NCI-H1694 treated with DMSO at 0.1 percent for 48 hours (cell line): Measurements from ENCODE around the gene SNX18.

Source experiments
- DNase-seq: peaks from one replicate; lab custom pipeline; 2025; lab: John Stamatoyannopoulos, UW

SNX18 gene

DNA sequence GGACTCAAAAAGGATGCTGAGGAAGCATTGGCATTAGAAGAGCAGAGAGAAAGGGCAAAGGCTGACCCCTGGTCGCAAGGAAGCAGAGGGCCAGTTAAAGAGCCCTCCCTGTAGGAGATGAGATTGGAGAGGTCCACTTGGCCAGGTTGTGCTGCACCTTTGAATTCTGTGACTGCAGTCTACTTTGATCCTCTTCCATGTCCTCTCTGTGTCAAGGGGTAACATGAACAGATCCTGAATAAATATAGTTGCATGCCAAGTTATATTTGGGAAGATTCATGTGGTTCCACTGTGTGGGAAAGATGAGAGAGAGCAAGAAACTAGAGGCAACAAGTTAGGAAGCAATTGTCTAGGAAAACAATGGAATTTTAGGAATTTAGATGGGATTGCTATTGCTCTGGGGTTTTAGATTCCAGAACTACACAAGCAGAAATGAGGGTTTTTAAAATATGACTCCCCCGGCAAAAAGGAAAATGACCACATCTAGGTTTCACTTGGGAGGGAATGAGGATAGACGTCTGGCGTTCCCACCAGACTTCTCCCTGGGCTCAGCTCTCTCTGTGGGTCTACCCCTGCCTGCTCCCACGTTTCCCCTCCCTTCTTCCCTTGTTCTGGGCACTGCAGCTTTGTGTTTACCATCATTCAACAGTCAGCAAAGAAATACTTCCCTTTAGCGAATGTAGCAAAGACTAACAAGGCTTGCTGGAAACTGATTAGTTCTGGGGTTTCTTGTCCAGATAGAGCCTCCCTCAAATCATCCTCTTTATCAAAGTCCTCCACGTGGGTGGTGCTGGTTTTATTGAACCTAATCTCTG is 63.6 kb downstream of the SNX18 start:
- DNase-seq: no peak

DNA sequence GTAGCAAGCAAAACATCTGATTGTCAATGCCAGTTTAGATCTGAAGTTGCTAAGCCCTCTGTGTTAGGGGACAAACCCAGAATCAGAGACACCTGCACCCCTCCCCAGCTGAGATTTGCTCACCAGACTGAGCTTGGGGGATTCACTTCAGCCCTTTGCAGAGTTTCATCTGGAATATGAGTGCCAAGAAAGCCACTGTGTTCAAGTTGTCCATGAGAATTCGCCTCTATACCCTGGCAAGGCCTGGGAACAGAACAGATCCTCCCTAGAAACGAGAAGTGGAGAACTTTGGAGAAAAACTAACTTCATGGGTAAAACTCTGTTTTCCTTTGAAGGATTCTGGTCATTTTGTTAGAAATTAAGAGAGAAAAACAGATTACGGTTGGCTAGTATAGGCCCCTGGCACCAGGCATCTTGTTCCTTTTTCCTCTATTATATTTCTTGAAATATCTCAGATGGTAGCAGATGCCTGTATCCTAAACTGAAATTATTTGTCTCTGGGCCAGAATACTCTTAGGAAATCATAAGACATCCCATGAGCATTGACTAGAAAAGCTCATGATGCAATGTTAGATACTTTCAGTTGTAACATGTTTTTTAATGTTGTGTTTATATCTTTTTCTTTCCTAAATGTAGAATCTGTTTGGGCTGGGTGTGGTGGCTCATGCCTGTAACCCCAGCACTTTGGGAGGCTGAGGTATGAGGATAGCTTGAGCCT is 64.4 kb downstream of the SNX18 start:
- no peak for DNase-seq

DNA sequence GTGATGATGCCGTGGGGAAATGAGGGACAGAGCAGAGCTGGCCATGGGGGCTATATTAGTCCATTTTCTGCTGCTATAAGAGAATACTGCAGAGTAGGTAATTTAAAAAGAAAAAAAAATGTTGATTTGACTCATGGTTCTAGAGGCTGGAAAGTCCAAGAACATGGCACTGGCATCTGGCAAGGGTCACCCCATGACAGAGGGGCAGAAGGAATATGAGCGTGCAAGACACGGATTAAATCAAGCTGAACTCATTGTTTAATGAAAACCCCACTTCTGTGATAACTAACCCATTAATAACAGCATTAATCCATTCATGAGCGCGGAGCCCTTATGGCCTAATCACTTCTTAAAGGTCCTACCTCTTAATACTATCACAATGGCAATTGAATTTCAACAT is 68.8 kb downstream of the SNX18 start:
- no peak for DNase-seq

DNA sequence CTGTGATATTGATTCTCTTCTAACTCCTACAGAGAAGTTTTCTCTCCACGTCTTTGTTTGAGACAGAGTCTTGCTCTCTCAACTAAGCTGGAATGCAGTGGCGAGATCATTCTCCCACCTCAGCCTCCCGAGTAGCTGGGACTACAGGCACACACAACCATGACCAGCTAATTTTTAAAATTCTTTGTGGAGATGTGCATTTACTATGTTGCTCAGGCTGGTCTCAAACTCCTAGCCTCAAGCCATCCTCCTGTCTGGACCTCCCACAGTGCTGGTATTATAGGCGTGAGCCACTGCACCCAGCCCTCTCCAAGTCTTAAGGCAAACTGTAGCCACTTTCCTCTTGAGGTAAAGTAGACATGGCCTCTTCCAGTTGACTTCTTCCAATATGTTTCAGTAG is 72.2 kb downstream of the SNX18 start:
- DNase-seq: no peak

DNA sequence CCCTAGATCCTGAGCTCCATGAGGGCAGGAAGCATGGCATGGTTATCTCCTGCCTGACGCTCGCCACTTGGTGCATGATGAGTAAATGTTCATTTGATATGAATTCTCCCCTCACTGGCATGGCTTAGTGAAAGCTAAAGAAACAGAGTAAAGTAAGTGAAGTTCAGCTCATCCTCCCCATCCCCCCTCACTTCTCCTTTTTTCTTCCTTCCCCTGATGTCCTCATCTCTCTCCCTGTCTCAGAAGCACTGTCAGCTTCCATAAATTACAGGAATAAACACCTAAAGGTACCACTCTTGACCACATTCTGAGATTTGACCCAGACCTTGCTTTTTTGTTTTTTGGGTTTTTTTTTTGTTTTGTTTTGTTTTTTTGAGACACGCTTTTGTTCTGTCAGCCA is 73.3 kb downstream of the SNX18 start:
- no peak for DNase-seq

DNA sequence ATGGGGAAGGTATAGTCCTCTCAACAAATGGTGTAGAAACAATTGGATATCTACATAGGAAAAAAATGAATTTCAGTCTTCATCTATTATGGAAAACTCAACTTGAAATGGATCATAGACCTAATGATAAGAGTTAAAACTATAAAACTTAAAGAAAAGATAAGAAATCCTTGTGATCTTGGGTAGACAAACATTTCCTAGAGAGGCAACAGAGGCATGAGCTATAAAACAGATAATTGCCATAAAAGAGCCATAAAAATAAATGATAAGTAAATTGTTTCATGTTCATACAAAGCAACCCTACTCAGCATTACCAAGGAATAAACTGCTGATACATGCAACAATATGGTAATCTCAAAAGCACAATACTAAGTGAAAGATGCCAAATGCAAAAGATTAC is 76.2 kb downstream of the SNX18 start:
- no peak for DNase-seq

DNA sequence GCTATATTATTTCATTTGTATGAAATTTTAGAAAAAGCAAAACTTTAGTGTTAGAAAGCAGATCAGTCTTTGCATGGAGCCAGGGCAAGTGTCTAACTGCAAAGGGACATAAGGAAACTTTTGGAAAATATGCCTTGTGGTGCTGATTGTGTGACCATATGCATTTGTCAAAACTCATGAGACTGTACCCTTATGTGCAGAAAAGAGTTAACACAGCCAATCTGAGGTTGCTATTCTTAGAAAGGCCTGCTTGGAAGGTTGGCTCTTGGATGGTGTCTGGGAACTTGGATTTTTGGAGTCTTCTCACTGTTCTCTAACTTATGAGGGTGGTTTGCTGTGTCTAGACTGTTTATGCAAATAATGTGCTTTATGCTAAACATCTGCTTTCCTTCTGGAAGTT is 76.6 kb downstream of the SNX18 start:
- DNase-seq: no peak

DNA sequence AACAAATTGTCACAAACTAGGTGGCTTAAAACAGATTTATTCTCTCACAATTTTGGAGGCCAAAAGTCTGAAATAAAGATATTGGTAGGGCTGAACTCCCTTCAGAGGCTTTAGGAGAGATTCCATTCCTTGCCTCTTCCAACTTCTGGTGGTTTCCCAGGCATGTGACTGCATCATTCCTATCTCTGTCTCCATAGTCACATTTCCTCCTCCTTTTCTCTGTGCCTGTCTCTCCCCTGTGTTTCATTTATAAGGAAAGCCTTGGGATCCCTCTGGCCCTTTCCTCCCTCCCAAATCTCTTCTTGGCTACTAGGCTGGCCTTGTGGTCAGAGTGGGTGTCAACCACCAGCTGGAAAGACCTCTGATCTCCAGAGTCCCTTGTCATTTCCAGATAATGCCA is 78.2 kb downstream of the SNX18 start:
- DNase-seq: no peak
